ENCODE results near the gene MYMX.
A peak's percentile ranks its signal among the peaks of the same experiment; 100 is the strongest.

The MYMX gene

GRCh38 chr6:44232676-44233566 is 16.2 kb downstream of the MYMX start:
- DNase-seq (ENCODE audit: low spot score), result no peak

GRCh38 chr6:44233567-44234100 is 16.9 kb downstream of the MYMX start:
- no peak for DNase-seq (ENCODE audit: low spot score)

- peak; percentile 90 for DNase-seq (ENCODE audit: low spot score)
Observed at GRCh38 chr6:44234101-44235025, 17.6 kb downstream of the MYMX start.

GRCh38 chr6:44235269-44235668 is 18.5 kb downstream of the MYMX start:
- DNase-seq (ENCODE audit: low spot score), result no peak

- DNase-seq (ENCODE audit: low spot score), result no peak
Observed at GRCh38 chr6:44235891-44236516, 19.3 kb downstream of the MYMX start.

- peak; percentile 93 for DNase-seq (ENCODE audit: low spot score)
Observed at GRCh38 chr6:44237021-44237812, 20.5 kb downstream of the MYMX start.

- DNase-seq (ENCODE audit: low spot score), result peak; percentile 91
Observed at GRCh38 chr6:44237813-44238433, 21.2 kb downstream of the MYMX start.

GRCh38 chr6:44238687-44239350 is 22.1 kb downstream of the MYMX start:
- DNase-seq (ENCODE audit: low spot score), result no peak

GRCh38 chr6:44243345-44243744 is 26.6 kb downstream of the MYMX start:
- no peak for DNase-seq (ENCODE audit: low spot score)

GRCh38 chr6:44245391-44245911 is 28.7 kb downstream of the MYMX start:
- DNase-seq (ENCODE audit: low spot score), result no peak

- peak; percentile 93 for DNase-seq (ENCODE audit: low spot score)
Observed at GRCh38 chr6:44245912-44246662, 29.4 kb downstream of the MYMX start.

- DNase-seq (ENCODE audit: low spot score), result peak; percentile 93
Observed at GRCh38 chr6:44246663-44247337, 30.1 kb downstream of the MYMX start, which contains the start of gene HSP90AB1. HSP90AB1 (plus strand) TSS chr6:44247101; CDS start chr6:44248630, 1,529 bp downstream.

- peak; percentile 69 for DNase-seq (ENCODE audit: low spot score)
Observed at GRCh38 chr6:44247338-44248302, 30.9 kb downstream of the MYMX start.

- no peak for DNase-seq (ENCODE audit: low spot score)
Observed at GRCh38 chr6:44248579-44248978, 31.9 kb downstream of the MYMX start.

- DNase-seq (ENCODE audit: low spot score), result no peak
Observed at GRCh38 chr6:44249082-44249748, 32.5 kb downstream of the MYMX start.

- no peak for DNase-seq (ENCODE audit: low spot score)
Observed at GRCh38 chr6:44250067-44250717, 33.5 kb downstream of the MYMX start.

All from GM03348 (cell line).